K562 (cell line): ENCODE data around the gene TNN. TPM values are rescaled to one million over a fixed set of nuclear protein-coding genes. Genes with fewer than 3 reads are reported as not detected.

Experiments used
- ATAC-seq: fragments of 200-7000 bp; cut with Tn5 transposase; 3 replicates; pipeline ENCODE4 v1.9.1; 2020; ENCODE audit warnings: moderate library complexity
- BruUV-seq: library from RNA; stranded (reverse); fragments of 400-500 nt; replicated peaks from 2 replicates; lab custom pipeline; 2021; lab: Mats Ljungman, UMichigan
- CTCF ChIA-PET: fragments of 300-600 bp; formaldehyde crosslinking; extraction: SDS; loops from one replicate; lab custom pipeline; 2021; ENCODE audit warnings: low intra/inter-chr PET ratio; lab: Yijun Ruan, JAX
- POLR2A ChIA-PET: fragments of 300-600, 350-650 bp; sonication (Branson Sonifier 250); formaldehyde crosslinking; extraction: SDS; loops from one replicate; lab custom pipeline; 2021; ENCODE audit warnings: antibody characterized with exemption, inconsistent platforms; lab: Yijun Ruan, JAX
- DNase-seq, 4 experiments: peaks; one replicate each; pipeline versions ENCODE4 v3.0.0 to v3.0.0-alpha.2; 2011 to 2018; ENCODE audit warnings: low spot score in 3 of 4, mixed read lengths in 3 of 4; ENCODE audit errors: extremely low read depth in 1 of 4
- FAIRE-seq: peaks from 2 replicates; lab custom pipeline; 2011; peaks lifted over from hg19 to GRCh38; lab: Jason Lieb, UNC
- H2AFZ ChIP-seq: 2 replicates; pipeline ENCODE4 v1.6.0; 2011; ENCODE audit warnings: low read depth, low read length, control low read depth, inconsistent platforms
- H3K27ac ChIP-seq: fragments of 200-600 bp; 3 replicates; pipeline ENCODE4 v1.8.0; 2011; ENCODE audit warnings: low read depth, mild to moderate bottlenecking, control low read depth, inconsistent platforms, low read length, moderate library complexity, mixed read lengths; ENCODE audit errors: extremely low read depth
- H3K27me3 ChIP-seq, 2 experiments: fragments of 300-600 bp in 1 of 2; 2 replicates in 1 of 2; 3 replicates in 1 of 2; pipeline versions ENCODE4 v1.6.0 to v1.8.0; 2011; ENCODE audit warnings: inconsistent platforms in 2 of 2, low read length in 2 of 2, mild to moderate bottlenecking in 1 of 2, mixed read lengths in 1 of 2, moderate library complexity in 1 of 2; ENCODE audit not compliant: control insufficient read depth in 2 of 2, insufficient read depth in 2 of 2
- H3K36me3 ChIP-seq: fragments of 300-600 bp; 3 replicates; pipeline ENCODE4 v1.8.0; 2011; ENCODE audit warnings: mild to moderate bottlenecking, low read length, inconsistent platforms; ENCODE audit not compliant: control insufficient read depth, insufficient read depth
- H3K4me1 ChIP-seq, 2 experiments: fragments of 200-600 bp in 1 of 2; replicated peaks in 1 of 2; 2 replicates in 1 of 2; 3 replicates in 1 of 2; pipeline versions ENCODE4 v1.5.1 to v1.8.0; 2011; ENCODE audit warnings: inconsistent platforms in 2 of 2, low read length in 2 of 2, mild to moderate bottlenecking in 1 of 2, mixed read lengths in 1 of 2, moderate library complexity in 1 of 2; ENCODE audit not compliant: control insufficient read depth in 2 of 2, insufficient read depth in 2 of 2
- H3K4me2 ChIP-seq: 2 replicates; pipeline ENCODE4 v1.6.1; 2011; ENCODE audit warnings: low read length, control low read depth, inconsistent platforms, mixed read lengths; ENCODE audit not compliant: insufficient read depth
- H3K4me3 ChIP-seq: fragments of 200-600 bp; sonication (generic), shearing (Covaris generic); 2 replicates; pipeline ENCODE4 v1.5.1; 2016; ENCODE audit warnings: control low read depth, inconsistent platforms
- H3K79me2 ChIP-seq: fragments of 200-600 bp; 3 replicates; pipeline ENCODE4 v1.8.0; 2011; ENCODE audit warnings: low read length, inconsistent platforms; ENCODE audit not compliant: control insufficient read depth, insufficient read depth
- H3K9ac ChIP-seq, 2 experiments: 2 replicates each; pipeline versions ENCODE4 v1.6.0 to v1.6.1; 2011; ENCODE audit warnings: low read depth in 2 of 2, low read length in 2 of 2, control low read depth in 1 of 2, inconsistent platforms in 1 of 2, mild to moderate bottlenecking in 1 of 2, mixed read lengths in 1 of 2; ENCODE audit not compliant: insufficient read depth in 1 of 2
- H3K9me1 ChIP-seq: one replicate; pipeline ENCODE4 v1.6.0; 2011; ENCODE audit warnings: inconsistent platforms, mild to moderate bottlenecking, low read length, moderate library complexity; ENCODE audit not compliant: control insufficient read depth, insufficient read depth
- H3K9me3 ChIP-seq: replicated peaks from 2 replicates; pipeline ENCODE4 v1.5.1; 2011; ENCODE audit warnings: low read depth, low read length, inconsistent platforms; ENCODE audit not compliant: control insufficient read depth, insufficient read depth
- H4K20me1 ChIP-seq: replicated peaks from 2 replicates; pipeline ENCODE4 v1.6.1; 2011; ENCODE audit warnings: low read length, inconsistent platforms, mixed read lengths; ENCODE audit not compliant: control insufficient read depth, insufficient read depth
- GTF2A2 ChIP-seq: IDR thresholded peaks from 2 replicates; pipeline ENCODE4 v1.6.1; 2016; ENCODE audit warnings: mild to moderate bottlenecking, missing genetic modification characterization, missing compliant biosample characterization
- MITF ChIP-seq: IDR thresholded peaks from 2 replicates; pipeline ENCODE4 v1.6.1; 2014; ENCODE audit warnings: antibody characterized with exemption
- POLR3A ChIP-seq: IDR thresholded peaks from 2 replicates; pipeline ENCODE4 v1.6.1; 2011; ENCODE audit warnings: borderline replicate concordance, mild to moderate bottlenecking, moderate library complexity; ENCODE audit not compliant: insufficient read length, insufficient read depth; ENCODE audit errors: extremely low read depth
- ZNF197 ChIP-seq: fragments of 200-800 bp; sonication (Bioruptor generic); IDR thresholded peaks from 2 replicates; pipeline ENCODE4 v1.6.1; 2016; ENCODE audit warnings: low read depth, missing genetic modification characterization, missing compliant biosample characterization
- ZNF274 ChIP-seq: IDR thresholded peaks from 2 replicates; pipeline ENCODE4 v1.6.1; 2011; ENCODE audit warnings: low read depth, mild to moderate bottlenecking, low read length, moderate library complexity, borderline replicate concordance
- WGBS: fragments of 100-300 bp; shearing (Covaris generic); methylation state at CpG from one replicate; pipeline ENCODE4 v1.1.6; 2016; ENCODE audit warnings: low coverage, mixed read lengths; ENCODE audit not compliant: insufficient coverage; ENCODE audit errors: missing lambda C conversion rate; 5-methylcytosine and 5-hydroxymethylcytosine counted together
- in situ Hi-C: fragments of 300-500 bp; cut with MboI; formaldehyde crosslinking; loops from 4 replicates; pipeline ENCODE4 v1.15.0; 2018; ENCODE audit warnings: inconsistent platforms, mixed read lengths
- intact Hi-C: fragments of 100-400 bp; cut with micrococcal nuclease; formaldehyde crosslinking; loops from 2 replicates; pipeline ENCODE4 v1.14.2; 2022
- polyA plus RNA-seq, 8 experiments: library from polyadenylated mRNA; depleted of rRNA in 4 of 8; stranded (reverse) in 5 of 8; unstranded in 3 of 8; fragments of >200 nt; fragmentation: Nextera tagmentation in 2 of 8; fragmentation: Illumina TruSeq in 1 of 8; extraction: Ambion mirVana in 2 of 8; extraction: Trizol in 1 of 8; gene quantifications; 2 replicates each; pipeline versions ENCODE4 v1.2.1 to v1.2.3, GENCODE V29; 2011 to 2014; ENCODE audit warnings: inconsistent platforms in 1 of 8, missing spikeins in 1 of 8
- total RNA-seq, 7 experiments: library from RNA; depleted of rRNA in 6 of 7; stranded (reverse); fragments of >200 nt in 6 of 7; fragmentation: Illumina TruSeq in 2 of 7; extraction: Trizol in 2 of 7; gene quantifications; 2 replicates each; pipeline versions ENCODE4 v1.2.1 to v1.2.3, GENCODE V29; 2011 to 2021; ENCODE audit warnings: low replicate concordance in 1 of 7

Gene TNN
- total and polyA plus RNA-seq, 9 of the 15 experiments (the other 6 are each of a cell fraction or from before 2014, with no cell fraction given) = 0.01 to 0.09 (median 0.07) TPM; not detected in 4

DNA sequence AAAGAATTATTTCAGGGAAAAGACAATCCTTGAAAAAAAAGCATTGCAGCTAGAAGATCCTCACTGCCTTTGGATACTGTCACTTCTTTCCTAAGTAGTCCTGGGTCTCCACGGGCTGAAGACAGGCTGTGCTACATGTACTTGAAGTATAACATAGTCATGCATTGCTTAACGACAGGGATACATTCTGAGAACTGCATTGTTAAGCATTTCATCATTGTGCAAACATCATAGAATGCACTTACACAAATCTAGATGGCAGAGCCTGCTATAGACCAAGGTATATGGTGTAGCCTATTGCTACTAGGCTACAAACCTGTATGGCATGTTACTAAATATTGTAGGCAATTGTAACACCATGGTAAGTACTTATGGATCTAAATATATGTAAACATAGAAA lies 70.9 kb downstream of the TNN start:
- no peak for TF ChIP-seq POLR3A
- TF ChIP-seq GTF2A2 = no peak
- TF ChIP-seq ZNF274 = no peak
- no peak for TF ChIP-seq ZNF197
- TF ChIP-seq MITF = no peak
- ChIA-PET CTCF (no interaction called here), POLR2A (no interaction called here)
- in situ Hi-C loops (no loop called here), intact Hi-C loops (no loop called here)
- Histone ChIP-seq H3K79me2 (no peaks in the 10 kb centered on the region), H3K4me1 (no peaks in the 10 kb centered on the region), H3K4me3 (no peak overlapping the region), H3K9me3 (no peaks in the 10 kb centered on the region), H3K9ac (no peak overlapping the region), H3K27me3 (peaks cover 23 to 44% of the 10 kb centered on the region in 2 experiments), H2AFZ (no peak overlapping the region), H3K27ac (no peak overlapping the region), H4K20me1 (no peaks in the 10 kb centered on the region), H3K36me3 (no peaks in the 10 kb centered on the region), H3K9me1 (no peaks in the 10 kb centered on the region), H3K4me2 (no peak overlapping the region)
- DNase-seq (no peak), ATAC-seq (no peak), FAIRE-seq (no peak)
- no TSS peak for BruUV-seq
- WGBS = 0% methylated on average over 2 of the region's 2 CpGs
